Right lobe of liver (tissue), 6 donors: ENCODE measurements around the gene COLEC11. TPM values are rescaled to one million over a fixed set of nuclear protein-coding genes. Genes with fewer than 3 reads are reported as not detected.

Experiments
- ATAC-seq, 4 donors: fragments of 200-7000 bp; cut with Tn5 transposase; one replicate each; pipeline ENCODE4 v1.9.1; 2020; ENCODE audit warnings: mild to moderate bottlenecking in 4 of 4, moderate library complexity in 4 of 4
- DNase-seq, 3 donors: peaks; one replicate each; pipeline ENCODE4 v3.0.0-alpha.2; 2020
- H3K27ac ChIP-seq, 3 donors: fragments of 200-600 bp; one replicate each; pipeline ENCODE4 v1.8.0; 2022
- H3K27me3 ChIP-seq, 2 donors: fragments of 200-600 bp; one replicate each; pipeline ENCODE4 v1.8.0; 2022
- H3K36me3 ChIP-seq, 4 donors: fragments of 200-600 bp; sonication (generic) in 1 of 4; one replicate each; pipeline versions ENCODE4 v1.5.1 to v1.8.0; 2017 to 2022; ENCODE audit warnings: control low read depth in 1 of 4
- H3K4me1 ChIP-seq, 4 donors: fragments of 200-600 bp; sonication (generic) in 1 of 4; one replicate each; pipeline versions ENCODE4 v1.5.1 to v1.8.0; 2017 to 2022; ENCODE audit warnings: control low read depth in 1 of 4
- H3K4me3 ChIP-seq, 3 donors: fragments of 200-600 bp; one replicate each; pipeline ENCODE4 v1.8.0; 2022
- H3K9me3 ChIP-seq, 4 donors: fragments of 200-600 bp; sonication (generic) in 1 of 4; one replicate each; pipeline versions ENCODE4 v1.5.1 to v1.8.0; 2017 to 2022; ENCODE audit warnings: control low read depth in 1 of 4
- POLR2A ChIP-seq: fragments of 450-650 bp; IDR thresholded peaks from one replicate; pipeline ENCODE4 v1.6.1; 2017; ENCODE audit warnings: antibody characterized with exemption, mild to moderate bottlenecking
- WGBS: methylation state at CpG from one replicate; pipeline ENCODE4 v1.1.6; 2018; ENCODE audit warnings: low coverage, low lambda C conversion rate; ENCODE audit not compliant: insufficient coverage; ENCODE audit errors: missing lambda C conversion rate; 5-methylcytosine and 5-hydroxymethylcytosine counted together
- intact Hi-C, 2 donors: fragments of 100-400 bp; cut with DNase I; formaldehyde crosslinking; loops; one replicate each; pipeline versions ENCODE4 v1.11.2 to v1.14.1; 2022
- total RNA-seq, 6 experiments: library from RNA; depleted of rRNA in 2 of 6; stranded (reverse); fragments of >200 nt in 2 of 6; fragmentation: NEBNext Ultra II Directional in 3 of 6; extraction: Animal tissue kit (Norgen Biotek cat#: 25700) in 3 of 6; gene quantifications; one replicate each; pipeline versions ENCODE4 v1.1.0 to v1.2.4, GENCODE V29; 2016 to 2023
- TF ChIP-seq, protein P1 (sequence below), 4 donors: fragments of 200-600 bp in 3 of 4; fragments of 450-650 bp in 1 of 4; IDR thresholded peaks; one replicate each; pipeline versions ENCODE4 v1.5.1 to v1.8.0; 2016 to 2022; ENCODE audit warnings: antibody characterized with exemption in 4 of 4, mild to moderate bottlenecking in 2 of 4
- donor health status: DM: no; HTN: yes; CAD: no.
- donor health status: DM: no; HTN: no; CAD: no.
- donor health status: DM: no; HTN: no; CAD: no.
- donor health status: DM: no; HTN: yes; CAD: no.
- donor health status: DM: no; HTN: yes; CAD: no.

Gene COLEC11
- total RNA-seq, 6 experiments from 2014 or later: 25.2 to 58.6 (median 41.1) TPM

DNA sequence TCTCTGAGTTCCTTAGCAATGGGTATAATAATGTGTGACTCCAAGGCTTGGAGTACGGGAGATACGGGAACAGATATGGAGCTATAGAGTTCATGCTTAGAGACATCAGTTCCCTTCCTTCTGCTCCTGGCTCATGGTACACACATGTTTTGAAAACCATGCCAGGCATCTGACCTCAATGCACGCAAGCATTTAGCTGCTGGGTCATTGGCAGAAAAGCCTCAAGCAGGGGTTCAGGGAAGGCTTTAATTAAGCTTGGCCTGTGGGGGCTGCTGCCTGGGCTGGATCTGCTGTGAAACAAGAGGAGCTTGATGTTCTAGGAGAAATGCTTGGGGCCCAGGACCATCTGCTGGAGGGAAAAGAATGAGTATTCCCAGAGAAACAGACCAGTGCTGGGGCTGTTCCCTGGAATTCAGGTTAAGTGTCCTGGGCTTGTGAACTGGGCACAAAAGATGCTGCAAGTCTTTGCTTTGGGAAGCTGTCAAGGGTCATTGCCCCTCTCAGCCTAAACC, 66.3 kb downstream of the COLEC11 start:
- DNase-seq (no peak), ATAC-seq (no peak)
- no peaks in the 10 kb centered on the region for H3K36me3 ChIP-seq
- TF ChIP-seq POLR2A: no peak
- TF ChIP-seq, protein P1, sequence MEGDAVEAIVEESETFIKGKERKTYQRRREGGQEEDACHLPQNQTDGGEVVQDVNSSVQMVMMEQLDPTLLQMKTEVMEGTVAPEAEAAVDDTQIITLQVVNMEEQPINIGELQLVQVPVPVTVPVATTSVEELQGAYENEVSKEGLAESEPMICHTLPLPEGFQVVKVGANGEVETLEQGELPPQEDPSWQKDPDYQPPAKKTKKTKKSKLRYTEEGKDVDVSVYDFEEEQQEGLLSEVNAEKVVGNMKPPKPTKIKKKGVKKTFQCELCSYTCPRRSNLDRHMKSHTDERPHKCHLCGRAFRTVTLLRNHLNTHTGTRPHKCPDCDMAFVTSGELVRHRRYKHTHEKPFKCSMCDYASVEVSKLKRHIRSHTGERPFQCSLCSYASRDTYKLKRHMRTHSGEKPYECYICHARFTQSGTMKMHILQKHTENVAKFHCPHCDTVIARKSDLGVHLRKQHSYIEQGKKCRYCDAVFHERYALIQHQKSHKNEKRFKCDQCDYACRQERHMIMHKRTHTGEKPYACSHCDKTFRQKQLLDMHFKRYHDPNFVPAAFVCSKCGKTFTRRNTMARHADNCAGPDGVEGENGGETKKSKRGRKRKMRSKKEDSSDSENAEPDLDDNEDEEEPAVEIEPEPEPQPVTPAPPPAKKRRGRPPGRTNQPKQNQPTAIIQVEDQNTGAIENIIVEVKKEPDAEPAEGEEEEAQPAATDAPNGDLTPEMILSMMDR (IDR thresholded peaks at IDR 0.05): no peak
- no peaks in the 10 kb centered on the region for H3K9me3 ChIP-seq
- intact Hi-C loops: no loop called here
- WGBS: 81% methylated on average over 2 of the region's 3 CpGs
- H3K4me1 ChIP-seq: no peaks in the 10 kb centered on the region
- no peaks in the 10 kb centered on the region for H3K27me3 ChIP-seq
- no peak overlapping the region for H3K27ac ChIP-seq
- H3K4me3 ChIP-seq: no peak overlapping the region

DNA sequence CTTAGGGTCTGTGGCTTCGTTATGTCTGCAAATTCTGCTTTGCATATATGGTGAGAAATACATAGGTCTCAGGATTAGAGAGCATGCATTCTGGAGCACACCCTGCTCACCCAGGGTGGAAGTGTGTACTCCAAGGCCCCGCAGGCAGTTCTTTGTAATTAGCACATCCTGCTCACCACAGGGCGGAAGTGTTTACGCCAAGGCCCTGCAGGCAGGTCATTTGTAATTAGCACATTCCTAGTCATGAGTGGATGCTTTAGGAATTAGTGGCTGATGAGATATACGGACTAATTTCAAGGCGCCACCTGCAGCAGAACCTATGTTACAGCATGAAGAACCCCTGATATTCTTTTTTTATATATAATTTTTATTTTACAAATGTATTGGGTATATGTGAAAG, 67.3 kb downstream of the COLEC11 start:
- Histone ChIP-seq H3K4me1 (no peaks in the 10 kb centered on the region), H3K27me3 (no peaks in the 10 kb centered on the region), H3K27ac (no peak overlapping the region), H3K36me3 (no peaks in the 10 kb centered on the region), H3K9me3 (no peaks in the 10 kb centered on the region), H3K4me3 (no peak overlapping the region)
- DNase-seq (no peak), ATAC-seq (no peak)
- no peak for TF ChIP-seq POLR2A
- TF ChIP-seq, protein P1 (IDR thresholded peaks at IDR 0.05): peak in 1 of 4 donors; percentile 6
- intact Hi-C loops: no loop called here
- 73% methylated on average over 6 of the region's 6 CpGs for WGBS

DNA sequence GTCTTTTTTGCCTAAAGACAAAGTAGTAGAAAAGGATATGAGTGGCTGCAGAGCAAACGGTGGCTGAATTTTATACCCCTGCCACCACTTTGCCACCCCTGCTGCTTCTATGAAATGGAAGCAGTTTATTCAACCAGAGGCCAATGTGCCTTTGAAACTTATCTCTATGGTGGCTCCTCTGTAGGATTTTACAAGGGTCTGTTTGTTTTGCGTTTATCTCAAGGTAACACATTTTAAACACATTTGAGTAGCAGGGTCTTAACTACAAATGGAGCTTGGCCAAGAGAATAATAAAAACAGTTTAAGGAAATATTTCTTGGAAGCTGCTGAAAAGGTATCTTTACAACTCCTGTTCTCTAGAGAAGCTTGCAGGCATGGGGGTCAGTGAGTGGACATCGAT, 69.2 kb downstream of the COLEC11 start:
- TF ChIP-seq, protein P1 (IDR thresholded peaks at IDR 0.05): no peak
- no peak for TF ChIP-seq POLR2A
- Histone ChIP-seq H3K9me3 (no peaks in the 10 kb centered on the region), H3K36me3 (no peaks in the 10 kb centered on the region), H3K27me3 (no peaks in the 10 kb centered on the region), H3K4me1 (no peaks in the 10 kb centered on the region), H3K4me3 (no peak overlapping the region), H3K27ac (no peak overlapping the region)
- DNase-seq: no peak
- 35% methylated on average over 3 of the region's 3 CpGs for WGBS
- ATAC-seq: no peak
- intact Hi-C loops: no loop called here

DNA sequence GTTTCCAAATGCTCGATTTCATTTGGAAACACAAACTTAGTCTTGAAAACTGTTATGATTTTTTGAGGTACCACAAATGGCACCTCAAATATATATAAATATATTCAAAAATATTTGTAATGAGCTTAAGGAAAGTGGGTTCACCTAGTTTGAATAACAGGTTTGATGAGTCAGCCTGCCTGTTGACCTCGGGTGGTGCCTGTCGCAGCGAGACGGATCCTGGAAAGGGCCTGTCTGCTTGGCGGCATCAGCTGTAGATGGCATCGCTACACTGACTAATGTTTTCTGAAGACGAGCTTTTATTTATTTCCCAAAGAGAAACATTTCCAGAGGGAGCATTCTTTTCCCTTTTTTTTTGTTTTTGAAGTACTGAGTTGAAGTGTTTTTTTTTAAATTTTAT, 70.0 kb downstream of the COLEC11 start:
- Histone ChIP-seq H3K4me3 (no peak overlapping the region), H3K4me1 (no peaks in the 10 kb centered on the region)
- intact Hi-C loops: no loop called here

More for the DNA sequence above, 70.0 kb downstream of the COLEC11 start:
- Histone ChIP-seq H3K9me3 (no peaks in the 10 kb centered on the region), H3K36me3 (no peaks in the 10 kb centered on the region), H3K27me3 (no peaks in the 10 kb centered on the region), H3K27ac (no peak overlapping the region)
- 77% methylated on average over 8 of the region's 8 CpGs for WGBS
- ATAC-seq (no peak), DNase-seq (no peak)
- TF ChIP-seq, protein P1 (IDR thresholded peaks at IDR 0.05): no peak
- no peak for TF ChIP-seq POLR2A
